B cell (primary cell): Measurements from ENCODE around the gene MAGOHB. TPM values are rescaled to one million over a fixed set of nuclear protein-coding genes. Genes with fewer than 3 reads are reported as not detected.
"Not testable (repeated sequence)": the region's sequence is repeated elsewhere in the genome, so short reads cannot be mapped to it uniquely, and the experiment has no call there.

Source experiments
- ATAC-seq: fragments of 200-7000 bp; cut with Tn5 transposase; one replicate; pipeline ENCODE4 v1.10.0; 2021; ENCODE audit warnings: low read depth, mild to moderate bottlenecking, moderate number of reproducible peaks, moderate library complexity
- CTCF ChIA-PET: fragments of 350-600 bp; sonication (Branson Sonifier 250); formaldehyde crosslinking; loops from one replicate; lab custom pipeline; 2021; ENCODE audit warnings: antibody characterized with exemption, inconsistent platforms; lab: Charles Lee
- POLR2A ChIA-PET: fragments of 350-600 bp; sonication (Branson Sonifier 250); formaldehyde crosslinking; loops from one replicate; lab custom pipeline; 2021; ENCODE audit warnings: antibody characterized with exemption; lab: Charles Lee
- DNase-seq: peaks from one replicate; pipeline ENCODE4 v3.0.0; 2013
- H2AFZ ChIP-seq: 2 replicates; pipeline ENCODE4 v1.6.1; 2012; ENCODE audit warnings: mild to moderate bottlenecking, low read depth, low read length; ENCODE audit not compliant: insufficient read depth, poor library complexity, severe bottlenecking
- H3K27ac ChIP-seq, 2 donors: 1 replicate in 1 of 2; 2 replicates in 1 of 2; pipeline ENCODE4 v1.5.1; 2012 to 2013; ENCODE audit warnings: low read length in 2 of 2, mild to moderate bottlenecking in 2 of 2, moderate library complexity in 1 of 2
- H3K27me3 ChIP-seq, 4 experiments: fragments of 200-600 bp in 1 of 4; sonication (generic) in 1 of 4; replicated peaks in 1 of 4; 1 replicate in 2 of 4; 2 replicates in 2 of 4; pipeline versions ENCODE4 v1.6.1 to v1.7.0; 2013 to 2016; ENCODE audit warnings: low read length in 3 of 4, mild to moderate bottlenecking in 2 of 4, mixed read lengths in 1 of 4, moderate library complexity in 1 of 4; ENCODE audit not compliant: insufficient read depth in 4 of 4, control insufficient read depth in 3 of 4; ENCODE audit errors: control extremely low read depth in 1 of 4
- H3K36me3 ChIP-seq, 2 experiments: replicated peaks in 1 of 2; 1 replicate in 1 of 2; 2 replicates in 1 of 2; pipeline versions ENCODE4 v1.6.1 to v1.7.1; 2013; ENCODE audit warnings: low read length in 1 of 2; ENCODE audit not compliant: insufficient read depth in 2 of 2, control insufficient read depth in 1 of 2; ENCODE audit errors: control extremely low read depth in 1 of 2, extremely low read depth in 1 of 2
- H3K4me1 ChIP-seq, 2 donors: fragments of 200-600 bp in 1 of 2; sonication (generic) in 1 of 2; 1 replicate in 1 of 2; 2 replicates in 1 of 2; pipeline versions ENCODE4 v1.5.1 to v1.6.1; 2013 to 2017; ENCODE audit warnings: low read length in 2 of 2; ENCODE audit not compliant: control insufficient read depth in 2 of 2, insufficient read depth in 2 of 2
- H3K4me2 ChIP-seq: replicated peaks from 2 replicates; pipeline ENCODE3; 2012; ENCODE audit warnings: mild to moderate bottlenecking, low read depth, low read length; ENCODE audit not compliant: poor library complexity, severe bottlenecking
- H3K4me3 ChIP-seq, 5 experiments: fragments of 200-600 bp in 1 of 5; sonication (generic) in 1 of 5; 1 replicate in 3 of 5; 2 replicates in 2 of 5; pipeline versions ENCODE4 v1.5.1 to v1.7.0; 2011 to 2016; ENCODE audit warnings: low read length in 4 of 5, mild to moderate bottlenecking in 4 of 5, low read depth in 2 of 5, control low read depth in 1 of 5, moderate library complexity in 1 of 5; ENCODE audit not compliant: insufficient read depth in 1 of 5; ENCODE audit errors: control extremely low read depth in 1 of 5, extremely low read depth in 1 of 5
- H3K79me2 ChIP-seq: fragments of 200-600 bp; sonication (generic); one replicate; pipeline ENCODE4 v1.6.0; 2016; ENCODE audit warnings: low read length; ENCODE audit not compliant: control insufficient read depth, insufficient read depth
- H3K9ac ChIP-seq: fragments of 200-600 bp; sonication (generic); 2 replicates; pipeline ENCODE4 v1.6.1; 2017; ENCODE audit warnings: mild to moderate bottlenecking, low read length, moderate library complexity
- H3K9me3 ChIP-seq, 3 donors: one replicate each; pipeline versions ENCODE4 v1.6.1 to v1.7.1; 2013; ENCODE audit warnings: low read length in 2 of 3; ENCODE audit not compliant: control insufficient read depth in 2 of 3, insufficient read depth in 1 of 3; ENCODE audit errors: control extremely low read depth in 1 of 3
- H4K20me1 ChIP-seq: 2 replicates; pipeline ENCODE4 v1.6.0; 2012; ENCODE audit warnings: mild to moderate bottlenecking, low read length; ENCODE audit not compliant: insufficient read depth, control insufficient read depth, poor library complexity, severe bottlenecking
- H3K27ac Mint-ChIP-seq: one replicate; pipeline ENCODE4 v1.8.0; 2021; ENCODE audit warnings: mixed read lengths
- H3K27me3 Mint-ChIP-seq: one replicate; pipeline ENCODE4 v1.8.0; 2021; ENCODE audit warnings: mixed read lengths
- H3K4me1 Mint-ChIP-seq: one replicate; pipeline ENCODE4 v1.8.0; 2021; ENCODE audit warnings: mixed read lengths
- H3K4me3 Mint-ChIP-seq: one replicate; pipeline ENCODE4 v1.8.0; 2021; ENCODE audit warnings: mixed read lengths
- H3K9me3 Mint-ChIP-seq: one replicate; pipeline ENCODE4 v1.8.0; 2022; ENCODE audit warnings: mixed read lengths; ENCODE audit not compliant: insufficient read depth
- CTCF ChIP-seq: fragments of 200-600 bp; IDR thresholded peaks from one replicate; pipeline ENCODE4 v1.8.0; 2022; ENCODE audit warnings: antibody characterized with exemption, mild to moderate bottlenecking
- EZH2 ChIP-seq: IDR thresholded peaks from 2 replicates; pipeline ENCODE4 v1.6.1; 2012; ENCODE audit warnings: borderline replicate concordance, low read depth, mild to moderate bottlenecking, moderate library complexity, low read length; ENCODE audit not compliant: insufficient read depth, poor library complexity, severe bottlenecking
- WGBS: methylation state at CpG from one replicate; pipeline ENCODE4 v1.1.5; 2013; ENCODE audit warnings: missing lambda C conversion rate; ENCODE audit not compliant: insufficient coverage; 5-methylcytosine and 5-hydroxymethylcytosine counted together
- intact Hi-C: fragments of 100-400 bp; cut with micrococcal nuclease; formaldehyde crosslinking; loops from one replicate; pipeline ENCODE4 v1.10.0; 2022
- polyA plus RNA-seq: library from polyadenylated mRNA; depleted of rRNA; stranded (reverse); fragments of >200 nt; gene quantifications from 2 replicates; pipeline ENCODE4 v1.2.3, GENCODE V29; 2012
- total RNA-seq, 2 donors: library from RNA; stranded (reverse); fragments of 120-200 nt in 1 of 2; gene quantifications; 1 replicate in 1 of 2; 2 replicates in 1 of 2; pipeline versions ENCODE4 v1.2.3 to v1.2.4, GENCODE V29; 2013 to 2022

Gene MAGOHB
- total and polyA plus RNA-seq, 2 donors (not counting 1 experiment from before 2014, with no cell fraction given): 8.1 to 19.1 TPM

GRCh38 chr12:10574307-10574706, 39.1 kb downstream of the MAGOHB start:
- Histone ChIP-seq H3K27ac (no peak overlapping the region), H4K20me1 (no peaks in the 10 kb centered on the region), H3K9ac (no peak overlapping the region), H3K4me1 (no peaks in the 10 kb centered on the region), H3K79me2 (no peaks in the 10 kb centered on the region), H3K4me2 (no peak overlapping the region), H3K4me3 (no peak overlapping the region), H3K27me3 (no peaks in the 10 kb centered on the region), H3K9me3 (no peaks in the 10 kb centered on the region), H2AFZ (no peak overlapping the region), H3K36me3 (no peaks in the 10 kb centered on the region)
- ChIA-PET CTCF (interaction anchor here (0.6 kb wide), 1 partner anchor 11 kb away, joined by 3 read pairs; no protein-coding TSS in a partner anchor), POLR2A (no interaction called here)
- Mint-ChIP-seq H3K9me3 (no peaks in the 10 kb centered on the region), H3K4me1 (no peaks in the 10 kb centered on the region), H3K27ac (no peak overlapping the region), H3K4me3 (no peak overlapping the region), H3K27me3 (peaks cover 10% of the 10 kb centered on the region)
- DNase-seq (no peak), ATAC-seq (no peak)
- WGBS: 100% methylated on average over 1 of the region's 2 CpGs
- no peak for TF ChIP-seq EZH2
- TF ChIP-seq CTCF: no peak
- intact Hi-C loops: no loop called here

DNA sequence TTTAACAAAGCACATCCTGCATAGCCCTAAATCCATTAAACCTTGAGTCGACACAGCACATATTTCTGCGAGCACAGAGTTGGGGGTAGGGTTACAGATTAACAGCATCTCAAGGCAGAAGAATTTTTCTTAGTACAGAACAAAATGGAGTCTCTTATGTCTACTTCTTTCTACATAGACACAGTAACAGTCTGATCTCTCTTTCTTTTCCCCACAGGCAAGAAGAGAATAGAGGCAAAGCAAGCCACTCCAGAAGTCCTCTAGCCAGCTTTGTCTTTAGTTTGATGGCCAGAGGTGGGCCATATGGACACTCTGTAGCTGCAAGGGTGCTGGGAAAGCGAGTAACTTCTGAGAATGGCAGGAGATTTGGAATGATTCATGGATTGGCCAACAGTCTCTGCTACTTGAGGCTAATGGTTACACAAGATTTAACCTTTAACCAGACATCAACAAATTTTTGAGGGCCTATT, 41.4 kb downstream of the MAGOHB start:
- H3K27me3 ChIP-seq, POLR2A ChIA-PET, H3K9ac ChIP-seq, H3K27ac ChIP-seq, H3K4me1 ChIP-seq, H3K9me3 ChIP-seq, H3K9me3 Mint-ChIP-seq, H3K4me1 Mint-ChIP-seq, H3K4me3 ChIP-seq, H3K4me2 ChIP-seq, H3K27ac Mint-ChIP-seq, intact Hi-C loops, H3K79me2 ChIP-seq, H3K36me3 ChIP-seq, H2AFZ ChIP-seq, H3K4me3 Mint-ChIP-seq, DNase-seq, ATAC-seq, H4K20me1 ChIP-seq: not testable (repeated sequence)
- CTCF ChIA-PET: interaction anchor here (2.4 kb wide), 1 partner anchor 336 kb away, joined by 6 read pairs; no protein-coding TSS in a partner anchor
- peaks cover 17% of the 10 kb centered on the region for H3K27me3 Mint-ChIP-seq
- WGBS: no CpG with 5 or more reads among the region's 3 CpGs
